HEK293T (cell line): ENCODE data around the gene ACTN4.

Experiments used
- BHLHE40 ChIP-seq: fragments of 450-650 bp; IDR thresholded peaks from 2 replicates; pipeline ENCODE4 v1.6.1; 2016; ENCODE audit warnings: mild to moderate bottlenecking, moderate library complexity, borderline replicate concordance
- ELF4 ChIP-seq: fragments of 450-650 bp; IDR thresholded peaks from 2 replicates; pipeline ENCODE4 v1.6.1; 2017; ENCODE audit warnings: antibody characterized with exemption
- TARDBP ChIP-seq: fragments of 450-650 bp; IDR thresholded peaks from 2 replicates; pipeline ENCODE4 v1.6.1; 2016

- TF ChIP-seq TARDBP (no peak), ELF4 (no peak), BHLHE40 (no peak)
Measured at GRCh38 chr19:38715555-38715954, 68.1 kb downstream of the ACTN4 start.
